Activated naive CD4-positive, alpha-beta T cell treated with anti-CD3 and anti-CD28 coated beads, Interleukin-2, amount 50 U/mL, for 24 hours (primary cell): ENCODE results near the gene PACRG.

Experiments used
- H3K27ac Mint-ChIP-seq: one replicate; pipeline ENCODE4 v1.8.0; 2021; ENCODE audit warnings: mild to moderate bottlenecking, mixed read lengths
- H3K27me3 Mint-ChIP-seq: one replicate; pipeline ENCODE4 v1.8.0; 2021; ENCODE audit warnings: mixed read lengths
- H3K36me3 Mint-ChIP-seq: one replicate; pipeline ENCODE4 v1.8.0; 2021; ENCODE audit warnings: mixed read lengths
- H3K4me1 Mint-ChIP-seq: one replicate; pipeline ENCODE4 v1.8.0; 2021; ENCODE audit warnings: mixed read lengths
- H3K4me3 Mint-ChIP-seq: one replicate; pipeline ENCODE4 v1.8.0; 2021; ENCODE audit warnings: mild to moderate bottlenecking, mixed read lengths
- H3K9me3 Mint-ChIP-seq: one replicate; pipeline ENCODE4 v1.8.0; 2021; ENCODE audit warnings: mixed read lengths

PACRG gene

GRCh38 chr6:162701551-162701950 is 26.2 kb upstream of the PACRG start:
- Mint-ChIP-seq H3K36me3 (peaks cover 2% of the 10 kb centered on the region), H3K27ac (no peak overlapping the region), H3K4me3 (no peak overlapping the region), H3K27me3 (no peaks in the 10 kb centered on the region), H3K9me3 (no peaks in the 10 kb centered on the region), H3K4me1 (peaks cover 5% of the 10 kb centered on the region)

DNA sequence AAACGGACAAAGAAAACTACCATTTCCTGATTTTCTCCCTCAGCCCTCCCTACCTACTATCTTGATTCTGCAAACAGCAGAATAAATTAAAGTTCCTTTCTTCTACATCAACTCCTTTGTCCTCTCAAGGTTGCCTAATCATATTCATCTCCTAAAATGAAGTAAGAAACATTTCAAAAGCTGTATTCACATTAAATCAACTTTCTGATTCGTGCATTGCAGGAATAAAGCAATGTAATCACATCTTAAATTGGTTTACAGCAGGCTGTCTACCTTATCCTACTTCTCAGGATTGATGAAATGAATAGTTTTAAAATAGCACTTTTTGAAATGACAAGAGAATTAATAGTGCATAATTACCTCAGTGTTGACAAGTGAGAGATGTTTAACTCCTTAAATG is 25.3 kb upstream of the PACRG start:
- Mint-ChIP-seq H3K4me1 (peaks cover 6% of the 10 kb centered on the region), H3K9me3 (no peaks in the 10 kb centered on the region), H3K36me3 (no peaks in the 10 kb centered on the region), H3K4me3 (no peak overlapping the region), H3K27ac (peak overlapping the region; percentile 51), H3K27me3 (no peaks in the 10 kb centered on the region)

DNA sequence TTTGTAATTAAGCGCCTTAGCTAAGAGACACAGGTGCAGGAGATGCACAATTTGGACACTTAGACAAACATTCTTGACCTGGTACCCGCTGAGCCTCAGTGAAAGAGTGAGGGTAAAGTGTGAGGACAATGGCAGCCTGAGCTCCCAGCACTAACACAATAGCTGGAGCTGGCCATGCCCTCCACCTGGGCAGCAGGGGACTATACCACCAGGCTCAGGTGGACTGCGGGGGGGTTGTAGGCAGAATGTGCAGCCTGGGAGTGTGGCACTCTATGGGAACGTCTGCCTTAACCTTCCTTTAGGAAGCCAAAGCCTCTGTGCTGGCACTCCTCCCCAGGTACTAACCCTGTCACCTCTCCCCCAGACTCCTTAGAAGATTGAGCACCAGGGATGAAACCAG is 23.8 kb upstream of the PACRG start:
- H3K4me1 Mint-ChIP-seq, result peaks cover 6% of the 10 kb centered on the region
- H3K9me3 Mint-ChIP-seq, result no peaks in the 10 kb centered on the region
- no peak overlapping the region for H3K4me3 Mint-ChIP-seq
- H3K27me3 Mint-ChIP-seq, result no peaks in the 10 kb centered on the region
- H3K27ac Mint-ChIP-seq, result no peak overlapping the region
- H3K36me3 Mint-ChIP-seq, result no peaks in the 10 kb centered on the region

DNA sequence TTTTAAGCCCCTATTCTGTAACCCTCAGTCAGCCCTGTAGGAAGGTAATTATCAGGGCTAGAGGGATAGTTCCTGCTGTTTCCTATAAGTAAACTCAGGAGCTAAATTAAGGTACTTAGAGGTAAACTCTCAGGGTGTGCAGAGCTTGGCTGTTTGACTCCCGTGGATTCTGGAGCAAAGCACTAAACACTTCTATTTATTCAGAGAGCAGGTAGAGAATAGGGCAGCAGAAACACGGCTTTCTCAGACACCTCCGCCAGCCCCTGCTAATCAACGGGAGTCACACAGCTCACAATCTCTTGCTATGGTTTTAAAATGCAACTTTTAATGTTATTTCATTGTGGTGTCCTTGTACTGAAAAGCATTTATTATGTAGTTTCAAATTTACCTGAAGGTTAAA is 22.0 kb upstream of the PACRG start:
- Mint-ChIP-seq H3K36me3 (no peaks in the 10 kb centered on the region), H3K27ac (no peak overlapping the region), H3K4me1 (peaks cover 6% of the 10 kb centered on the region), H3K4me3 (no peak overlapping the region), H3K9me3 (no peaks in the 10 kb centered on the region), H3K27me3 (no peaks in the 10 kb centered on the region)

DNA sequence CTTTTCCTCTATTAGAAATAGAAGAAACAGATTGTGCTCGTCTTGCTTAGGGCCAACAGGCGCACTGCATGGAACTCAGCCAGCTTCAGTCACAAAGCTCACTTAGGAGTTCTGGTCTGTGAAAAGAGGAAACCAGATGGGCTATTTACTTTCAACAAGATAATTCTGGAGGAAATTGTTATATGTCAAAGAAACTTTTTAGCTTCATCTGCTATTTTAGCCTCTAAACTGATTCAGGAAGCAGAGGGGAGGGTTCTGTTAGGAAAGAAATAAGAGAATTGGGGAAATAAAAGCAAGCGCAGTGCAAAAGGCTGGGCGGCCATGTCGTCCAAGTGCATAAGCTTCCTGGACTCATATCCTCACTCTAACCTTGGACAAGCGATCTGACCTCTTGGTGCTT is 21.5 kb upstream of the PACRG start:
- no peaks in the 10 kb centered on the region for H3K36me3 Mint-ChIP-seq
- H3K27me3 Mint-ChIP-seq, result no peaks in the 10 kb centered on the region
- peaks cover 6% of the 10 kb centered on the region for H3K4me1 Mint-ChIP-seq
- H3K9me3 Mint-ChIP-seq, result no peaks in the 10 kb centered on the region
- no peak overlapping the region for H3K4me3 Mint-ChIP-seq
- no peak overlapping the region for H3K27ac Mint-ChIP-seq

- H3K27me3 Mint-ChIP-seq, result no peaks in the 10 kb centered on the region
- H3K27ac Mint-ChIP-seq, result no peak overlapping the region
- H3K36me3 Mint-ChIP-seq, result peaks cover 3% of the 10 kb centered on the region
- no peaks in the 10 kb centered on the region for H3K9me3 Mint-ChIP-seq
- peaks cover 6% of the 10 kb centered on the region for H3K4me1 Mint-ChIP-seq
- no peak overlapping the region for H3K4me3 Mint-ChIP-seq
Measured at GRCh38 chr6:162708971-162709370, 18.8 kb upstream of the PACRG start.

DNA sequence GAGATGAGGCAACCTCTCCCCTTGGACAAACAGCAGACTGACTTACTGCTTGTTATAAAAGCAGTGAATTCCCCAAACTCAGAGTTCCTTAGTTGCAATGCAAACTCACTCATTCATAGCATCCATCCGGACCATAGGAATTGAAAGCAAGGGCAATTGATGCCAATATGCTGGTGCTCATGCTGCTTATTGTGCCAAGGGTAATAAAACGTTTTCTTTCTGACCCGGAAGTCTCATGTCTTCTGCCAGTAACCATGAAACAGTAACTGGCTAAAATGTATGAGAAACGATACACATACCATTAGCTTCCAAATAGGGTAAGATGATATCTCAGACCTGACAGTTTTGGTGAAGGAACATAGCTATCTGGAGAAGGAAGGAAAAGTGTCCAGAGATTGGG is 18.3 kb upstream of the PACRG start:
- H3K4me3 Mint-ChIP-seq, result no peak overlapping the region
- peaks cover 3% of the 10 kb centered on the region for H3K36me3 Mint-ChIP-seq
- H3K27me3 Mint-ChIP-seq, result no peaks in the 10 kb centered on the region
- no peak overlapping the region for H3K27ac Mint-ChIP-seq
- peaks cover 6% of the 10 kb centered on the region for H3K4me1 Mint-ChIP-seq
- no peaks in the 10 kb centered on the region for H3K9me3 Mint-ChIP-seq

- H3K4me1 Mint-ChIP-seq, result peaks cover 6% of the 10 kb centered on the region
- no peaks in the 10 kb centered on the region for H3K9me3 Mint-ChIP-seq
- peaks cover 3% of the 10 kb centered on the region for H3K36me3 Mint-ChIP-seq
- no peak overlapping the region for H3K27ac Mint-ChIP-seq
- no peak overlapping the region for H3K4me3 Mint-ChIP-seq
- no peaks in the 10 kb centered on the region for H3K27me3 Mint-ChIP-seq
Measured at GRCh38 chr6:162710419-162710818, 17.4 kb upstream of the PACRG start.

GRCh38 chr6:162710936-162711335 is 16.8 kb upstream of the PACRG start:
- peaks cover 6% of the 10 kb centered on the region for H3K4me1 Mint-ChIP-seq
- H3K27ac Mint-ChIP-seq, result no peak overlapping the region
- H3K36me3 Mint-ChIP-seq, result peaks cover 3% of the 10 kb centered on the region
- H3K27me3 Mint-ChIP-seq, result no peaks in the 10 kb centered on the region
- H3K9me3 Mint-ChIP-seq, result no peaks in the 10 kb centered on the region
- H3K4me3 Mint-ChIP-seq, result no peak overlapping the region

- H3K27ac Mint-ChIP-seq, result no peak overlapping the region
- H3K4me1 Mint-ChIP-seq, result peaks cover 2% of the 10 kb centered on the region
- H3K9me3 Mint-ChIP-seq, result no peaks in the 10 kb centered on the region
- H3K4me3 Mint-ChIP-seq, result no peak overlapping the region
- no peaks in the 10 kb centered on the region for H3K27me3 Mint-ChIP-seq
- H3K36me3 Mint-ChIP-seq, result peaks cover 3% of the 10 kb centered on the region
Measured at GRCh38 chr6:162711376-162711775, 16.4 kb upstream of the PACRG start.

DNA sequence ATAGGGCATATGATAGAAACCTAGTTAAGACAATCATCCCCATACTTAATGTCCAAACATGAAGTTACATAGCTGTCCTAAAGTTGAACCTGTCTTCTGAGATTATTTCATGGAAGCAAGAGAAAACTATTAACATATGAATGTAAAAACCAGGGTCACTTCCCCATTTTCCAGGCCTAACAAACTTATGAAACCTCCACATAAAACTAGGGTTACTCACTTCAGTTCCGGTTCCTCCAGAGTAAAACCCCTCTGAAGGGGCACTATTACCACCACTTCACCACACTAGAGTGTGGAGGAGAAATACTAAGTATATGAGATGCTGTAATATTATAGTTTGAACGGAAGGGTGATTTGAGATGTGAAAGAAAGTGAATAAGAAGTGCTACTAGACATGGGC is 15.1 kb upstream of the PACRG start:
- Mint-ChIP-seq H3K36me3 (peaks cover 3% of the 10 kb centered on the region), H3K9me3 (no peaks in the 10 kb centered on the region), H3K4me1 (no peaks in the 10 kb centered on the region), H3K27ac (no peak overlapping the region), H3K4me3 (no peak overlapping the region), H3K27me3 (no peaks in the 10 kb centered on the region)

DNA sequence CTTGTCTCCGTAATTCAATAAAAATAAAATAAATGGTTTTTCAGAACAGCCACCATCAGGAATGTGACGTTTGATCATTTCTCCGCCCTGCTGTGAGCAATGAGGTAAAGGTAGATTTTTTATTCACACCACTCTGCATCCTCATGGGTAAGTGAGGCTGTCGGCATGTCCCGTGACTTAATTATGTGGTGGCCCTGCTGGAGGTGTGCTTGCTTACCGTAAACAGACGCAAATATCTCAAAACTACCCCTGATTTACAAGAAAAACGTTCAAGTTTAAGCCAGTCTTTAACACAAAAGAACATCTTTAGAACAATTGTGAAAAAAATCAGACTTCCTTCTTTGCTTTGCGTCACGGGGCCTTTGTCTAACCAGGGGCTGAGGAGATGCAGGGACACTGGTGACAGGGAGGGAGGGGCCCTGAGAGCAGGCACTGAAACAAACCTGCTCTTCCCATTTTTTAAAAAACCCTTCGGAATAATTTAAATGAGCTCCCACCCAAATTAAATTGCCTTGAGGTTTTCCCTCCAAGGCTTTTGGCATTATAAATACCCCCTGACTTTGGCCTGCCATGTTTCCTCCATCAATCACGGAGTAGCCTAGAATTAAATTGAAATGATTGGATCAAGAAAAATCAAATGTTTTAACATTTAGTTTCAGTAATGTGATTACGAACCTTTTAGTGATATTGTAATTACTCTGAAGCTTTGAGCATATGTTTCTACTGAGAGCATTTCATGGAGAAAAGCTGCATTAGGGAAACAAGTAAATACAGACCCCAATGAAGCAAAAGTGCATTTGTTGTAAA is 13.6 kb upstream of the PACRG start:
- no peak overlapping the region for H3K27ac Mint-ChIP-seq
- H3K4me1 Mint-ChIP-seq, result no peaks in the 10 kb centered on the region
- H3K27me3 Mint-ChIP-seq, result no peaks in the 10 kb centered on the region
- peaks cover 3% of the 10 kb centered on the region for H3K36me3 Mint-ChIP-seq
- H3K4me3 Mint-ChIP-seq, result no peak overlapping the region
- H3K9me3 Mint-ChIP-seq, result no peaks in the 10 kb centered on the region

DNA sequence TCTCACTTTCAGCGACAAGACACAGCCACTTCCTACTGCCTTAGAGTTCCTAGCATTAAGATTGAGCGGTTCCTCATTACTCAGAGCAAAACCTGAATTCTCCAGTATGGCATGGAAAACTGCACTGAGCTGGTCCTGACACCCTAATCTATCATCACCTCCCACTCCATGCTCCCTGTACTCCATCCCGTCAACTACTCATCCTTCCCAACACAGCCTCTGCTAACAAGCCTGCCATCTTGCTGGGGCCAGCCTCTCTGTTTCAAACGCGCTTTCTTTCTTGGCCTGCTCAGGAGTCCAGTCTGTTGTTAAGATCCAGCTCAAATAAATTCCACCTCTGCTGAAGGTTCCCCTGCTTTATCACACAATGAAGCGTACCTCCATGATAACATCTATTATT is 12.2 kb upstream of the PACRG start:
- Mint-ChIP-seq H3K9me3 (no peaks in the 10 kb centered on the region), H3K4me1 (no peaks in the 10 kb centered on the region), H3K27me3 (no peaks in the 10 kb centered on the region), H3K27ac (peak overlapping the region; percentile 2), H3K4me3 (no peak overlapping the region), H3K36me3 (peaks cover 3% of the 10 kb centered on the region)

GRCh38 chr6:162719528-162719927 is 8.2 kb upstream of the PACRG start:
- Mint-ChIP-seq H3K36me3 (no peaks in the 10 kb centered on the region), H3K4me1 (no peaks in the 10 kb centered on the region), H3K27me3 (no peaks in the 10 kb centered on the region), H3K27ac (no peak overlapping the region), H3K4me3 (no peak overlapping the region), H3K9me3 (no peaks in the 10 kb centered on the region)

DNA sequence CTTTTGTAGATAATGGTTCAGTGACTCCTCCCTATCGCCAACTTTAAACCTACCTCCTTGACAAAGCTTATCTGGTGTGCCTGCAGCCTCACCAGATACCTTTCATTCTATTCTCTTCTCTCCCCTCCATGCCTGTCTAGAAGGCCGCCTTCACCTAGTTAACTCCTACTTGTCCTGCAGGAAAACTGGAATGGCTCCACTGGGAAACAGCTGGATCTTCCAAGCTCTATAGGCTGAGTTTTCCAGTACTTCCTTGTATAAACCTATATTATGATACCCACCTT is 6.4 kb upstream of the PACRG start:
- Mint-ChIP-seq H3K27me3 (no peaks in the 10 kb centered on the region), H3K36me3 (no peaks in the 10 kb centered on the region), H3K27ac (no peak overlapping the region), H3K9me3 (no peaks in the 10 kb centered on the region), H3K4me3 (no peak overlapping the region), H3K4me1 (no peaks in the 10 kb centered on the region)

DNA sequence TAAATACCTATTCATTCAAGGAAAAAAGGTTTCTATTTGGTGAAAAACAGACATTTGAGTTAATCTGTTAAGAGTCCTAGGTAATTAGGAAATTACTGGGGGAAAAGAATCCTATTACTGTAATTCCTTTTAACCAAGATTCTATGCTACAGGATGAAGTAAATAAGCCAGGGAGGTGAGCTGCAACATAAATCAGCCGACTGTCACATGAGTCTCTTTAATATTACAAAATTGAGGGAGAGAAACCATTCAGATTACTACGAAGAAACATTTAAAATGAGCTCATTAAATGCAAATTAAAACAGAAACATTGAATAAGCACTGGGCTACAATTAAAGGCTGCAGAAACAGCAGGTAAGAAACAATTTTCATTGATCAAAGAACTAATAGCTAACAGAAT is 5.5 kb upstream of the PACRG start:
- Mint-ChIP-seq H3K9me3 (no peaks in the 10 kb centered on the region), H3K27ac (no peak overlapping the region), H3K4me3 (no peak overlapping the region), H3K36me3 (no peaks in the 10 kb centered on the region), H3K4me1 (peaks cover 6% of the 10 kb centered on the region), H3K27me3 (no peaks in the 10 kb centered on the region)

DNA sequence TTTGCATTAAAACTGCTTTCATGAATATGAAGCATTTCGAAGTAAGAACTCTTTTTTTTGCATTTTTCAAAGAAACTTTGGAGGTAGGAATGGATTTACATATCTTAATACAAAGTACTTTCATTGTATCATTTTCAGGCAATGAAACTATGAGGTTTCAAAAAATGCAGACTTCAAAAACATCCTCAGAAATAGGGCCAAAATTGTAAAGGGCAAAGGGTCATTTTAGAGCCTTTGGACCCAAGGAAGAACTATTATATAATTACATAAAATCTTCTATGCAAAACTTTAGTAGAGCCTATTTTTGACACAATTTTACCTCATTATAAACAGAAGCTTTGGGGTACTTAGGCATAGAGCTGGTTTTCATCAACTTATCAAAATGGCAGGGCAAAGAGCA is 5.1 kb upstream of the PACRG start:
- Mint-ChIP-seq H3K27ac (no peak overlapping the region), H3K27me3 (no peaks in the 10 kb centered on the region), H3K4me3 (no peak overlapping the region), H3K9me3 (no peaks in the 10 kb centered on the region), H3K36me3 (no peaks in the 10 kb centered on the region), H3K4me1 (peaks cover 6% of the 10 kb centered on the region)
